ENCODE measurements around the gene ZNF24. TPM values are rescaled to one million over a fixed set of nuclear protein-coding genes. Genes with fewer than 3 reads are reported as not detected.
A peak's percentile ranks its signal among the peaks of the same experiment; 100 is the strongest.

ZNF24 gene
- total and polyA plus RNA-seq, 7 donors, result 16.0 to 63.8 (median 40.6) TPM

GRCh38 chr18:35352778-35353177 is 8.6 kb upstream of the ZNF24 start:
- no peak for DNase-seq
- no peak for ATAC-seq
- Histone ChIP-seq H3K4me1 (peaks cover 8% of the 10 kb centered on the region), H3K9me3 (no peaks in the 10 kb centered on the region), H3K27me3 (ENCODE audit: insufficient read depth in 3 of 3, low read length in 2 of 3) (no peaks in the 10 kb centered on the region), H3K27ac (no peak overlapping the region), H3K36me3 (ENCODE audit: insufficient read depth in 1 of 2, low read depth in 1 of 2) (no peaks in the 10 kb centered on the region), H3K4me3 (no peak overlapping the region)
- intact Hi-C loops (cut with DNase I), result loop anchor here in 1 of 2 donors (5.0 kb wide), 1 partner anchor 115 kb away; no protein-coding TSS in a partner anchor
- no peak for TF ChIP-seq CTCF (IDR thresholded peaks at IDR 0.05)

- no peaks in the 10 kb centered on the region for H3K9me3 ChIP-seq
- whole genome bisulfite sequencing, 3 donors, result 74 to 91% (median 81%) methylated on average over 2 of the region's 2 CpGs
- intact Hi-C loops (cut with DNase I), result loop anchor here in 1 of 2 donors (5.0 kb wide), 1 partner anchor 115 kb away; no protein-coding TSS in a partner anchor
- DNase-seq (no peak), ATAC-seq (no peak)
- H3K4me3 ChIP-seq, result no peak overlapping the region
- TF ChIP-seq CTCF (IDR thresholded peaks at IDR 0.05), result no peak
- no peak overlapping the region for H3K27ac ChIP-seq
- H3K36me3 ChIP-seq (ENCODE audit: insufficient read depth in 1 of 2, low read depth in 1 of 2), result no peaks in the 10 kb centered on the region
- H3K4me1 ChIP-seq, result peaks cover 8% of the 10 kb centered on the region
- no peaks in the 10 kb centered on the region for H3K27me3 ChIP-seq (ENCODE audit: insufficient read depth in 3 of 3, low read length in 2 of 3)
Observed at GRCh38 chr18:35352283-35352682, 8.1 kb upstream of the ZNF24 start.

- H3K27ac ChIP-seq, result no peak overlapping the region
- DNase-seq (no peak), ATAC-seq (no peak)
- TF ChIP-seq CTCF (IDR thresholded peaks at IDR 0.05), result no peak
- peaks cover 10% of the 10 kb centered on the region for H3K4me1 ChIP-seq
- no peaks in the 10 kb centered on the region for H3K27me3 ChIP-seq (ENCODE audit: insufficient read depth in 3 of 3, low read length in 2 of 3)
- WGBS, 3 donors, result 30 to 35% (median 33%) methylated on average over 3 of the region's 3 CpGs
- intact Hi-C loops (cut with DNase I), result loop anchor here in 1 of 2 donors (10.0 kb wide), 1 partner anchor 333 kb away; no protein-coding TSS in a partner anchor
- H3K36me3 ChIP-seq (ENCODE audit: insufficient read depth in 1 of 2, low read depth in 1 of 2), result no peaks in the 10 kb centered on the region
- H3K4me3 ChIP-seq, result no peak overlapping the region
- no peaks in the 10 kb centered on the region for H3K9me3 ChIP-seq
Observed at GRCh38 chr18:35348001-35348400, 3.8 kb upstream of the ZNF24 start.

- no peaks in the 10 kb centered on the region for H3K9me3 ChIP-seq
- TF ChIP-seq CTCF (IDR thresholded peaks at IDR 0.05), result no peak
- H3K27ac ChIP-seq, result peak overlapping the region; percentile 99
- intact Hi-C loops (cut with DNase I), result loop anchor here in 1 of 2 donors (2.0 to 10.0 kb wide), 2 partner anchors 105 to 331 kb away; partner anchors contain the start of gene ZNF397
- peaks cover 31% of the 10 kb centered on the region for H3K4me1 ChIP-seq
- H3K4me3 ChIP-seq, result no peak overlapping the region
- no peak for ATAC-seq
- H3K36me3 ChIP-seq (ENCODE audit: insufficient read depth in 1 of 2, low read depth in 1 of 2), result no peaks in the 10 kb centered on the region
- H3K27me3 ChIP-seq (ENCODE audit: insufficient read depth in 3 of 3, low read length in 2 of 3), result no peaks in the 10 kb centered on the region
- no peak for DNase-seq
- WGBS, 3 donors, result 88 to 96% (median 95%) methylated on average over 1 of the region's 1 CpG
Observed at GRCh38 chr18:35345950-35346349, 1.7 kb upstream of the ZNF24 start.

GRCh38 chr18:35345460-35345921 is 1.3 kb upstream of the ZNF24 start:
- TF ChIP-seq CTCF (IDR thresholded peaks at IDR 0.05), result no peak
- Histone ChIP-seq H3K4me3 (no peak overlapping the region), H3K27ac (peak overlapping the region; percentile 99), H3K36me3 (ENCODE audit: insufficient read depth in 1 of 2, low read depth in 1 of 2) (peaks cover 0 to 2% of the 10 kb centered on the region in 2 donors), H3K9me3 (no peaks in the 10 kb centered on the region), H3K27me3 (ENCODE audit: insufficient read depth in 3 of 3, low read length in 2 of 3) (no peaks in the 10 kb centered on the region), H3K4me1 (peaks cover 33% of the 10 kb centered on the region)
- intact Hi-C loops (cut with DNase I), result loop anchor here in 1 of 2 donors (2.0 to 10.0 kb wide), 2 partner anchors 105 to 331 kb away; partner anchors contain the start of gene ZNF397
- no peak for DNase-seq
- ATAC-seq, result no peak
- 49 to 57% (median 53%) methylated on average over 6 of the region's 6 CpGs for WGBS, 3 donors

All from psoas muscle (tissue), 8 donors.